Effector memory CD8-positive, alpha-beta T cell (primary cell): ENCODE data around the gene ID2.

Source experiments
- ATAC-seq: fragments of 150-1000 bp; cut with Tn5 transposase; replicated peaks from 2 replicates; pipeline ENCODE4 v1.10.0; 2021; ENCODE audit warnings: mild to moderate bottlenecking, moderate library complexity
- DNase-seq, 3 experiments: peaks; one replicate each; pipeline ENCODE4 v3.0.0; 2021
- H3K27ac Mint-ChIP-seq, 2 donors: one replicate each; pipeline ENCODE4 v1.8.0; 2022; ENCODE audit warnings: mild to moderate bottlenecking in 2 of 2, mixed read lengths in 2 of 2, moderate library complexity in 2 of 2
- H3K27me3 Mint-ChIP-seq, 2 donors: one replicate each; pipeline ENCODE4 v1.8.0; 2022; ENCODE audit warnings: mixed read lengths in 2 of 2
- H3K36me3 Mint-ChIP-seq: one replicate; pipeline ENCODE4 v1.8.0; 2022; ENCODE audit warnings: mild to moderate bottlenecking, moderate library complexity, mixed read lengths; ENCODE audit not compliant: insufficient read depth
- H3K4me1 Mint-ChIP-seq, 2 donors: one replicate each; pipeline ENCODE4 v1.8.0; 2022; ENCODE audit warnings: low read depth in 2 of 2, mixed read lengths in 2 of 2
- H3K4me3 Mint-ChIP-seq, 2 donors: one replicate each; pipeline ENCODE4 v1.8.0; 2022; ENCODE audit warnings: mild to moderate bottlenecking in 2 of 2, mixed read lengths in 2 of 2, moderate library complexity in 2 of 2
- H3K9me3 Mint-ChIP-seq, 2 donors: one replicate each; pipeline ENCODE4 v1.8.0; 2022; ENCODE audit warnings: mixed read lengths in 2 of 2

ID2 gene

GRCh38 chr2:8642366-8643068 is 39.3 kb upstream of the ID2 start:
- no peak overlapping the region for H3K27ac Mint-ChIP-seq
- peaks cover 0 to 9% of the 10 kb centered on the region in 2 donors for H3K4me1 Mint-ChIP-seq
- ATAC-seq (no peak), DNase-seq (no peak)
- H3K9me3 Mint-ChIP-seq: no peaks in the 10 kb centered on the region
- no peaks in the 10 kb centered on the region for H3K36me3 Mint-ChIP-seq
- H3K27me3 Mint-ChIP-seq: no peaks in the 10 kb centered on the region
- H3K4me3 Mint-ChIP-seq: no peak overlapping the region

GRCh38 chr2:8643250-8643995 is 38.4 kb upstream of the ID2 start:
- H3K4me1 Mint-ChIP-seq: peaks cover 0 to 8% of the 10 kb centered on the region in 2 donors
- DNase-seq (no peak), ATAC-seq (no peak)
- no peak overlapping the region for H3K27ac Mint-ChIP-seq
- no peaks in the 10 kb centered on the region for H3K36me3 Mint-ChIP-seq
- no peaks in the 10 kb centered on the region for H3K9me3 Mint-ChIP-seq
- no peak overlapping the region for H3K4me3 Mint-ChIP-seq
- no peaks in the 10 kb centered on the region for H3K27me3 Mint-ChIP-seq

GRCh38 chr2:8643996-8644356 is 37.9 kb upstream of the ID2 start:
- no peak overlapping the region for H3K4me3 Mint-ChIP-seq
- peak overlapping the region in 1 of 2 donors; percentile 29 for H3K27ac Mint-ChIP-seq
- H3K27me3 Mint-ChIP-seq: no peaks in the 10 kb centered on the region

GRCh38 chr2:8644605-8645175 is 37.2 kb upstream of the ID2 start:
- peak; percentile 88 for ATAC-seq
- no peaks in the 10 kb centered on the region for H3K9me3 Mint-ChIP-seq

More at GRCh38 chr2:8643996-8644356, 37.9 kb upstream of the ID2 start:
- ATAC-seq (no peak), DNase-seq (no peak)
- no peaks in the 10 kb centered on the region for H3K36me3 Mint-ChIP-seq
- H3K4me1 Mint-ChIP-seq: peaks cover 0 to 7% of the 10 kb centered on the region in 2 donors
- H3K9me3 Mint-ChIP-seq: no peaks in the 10 kb centered on the region

GRCh38 chr2:8645176-8645831 is 36.6 kb upstream of the ID2 start:
- no peak for ATAC-seq
- DNase-seq: no peak
- H3K36me3 Mint-ChIP-seq: no peaks in the 10 kb centered on the region
- no peak overlapping the region for H3K27ac Mint-ChIP-seq
- H3K9me3 Mint-ChIP-seq: no peaks in the 10 kb centered on the region
- H3K4me3 Mint-ChIP-seq: no peak overlapping the region
- H3K4me1 Mint-ChIP-seq: peaks cover 0 to 7% of the 10 kb centered on the region in 2 donors
- no peaks in the 10 kb centered on the region for H3K27me3 Mint-ChIP-seq

More at GRCh38 chr2:8644605-8645175, 37.2 kb upstream of the ID2 start:
- H3K4me3 Mint-ChIP-seq: no peak overlapping the region
- H3K36me3 Mint-ChIP-seq: no peaks in the 10 kb centered on the region
- DNase-seq: peak in 1 of 3 experiments; percentile 14
- H3K27me3 Mint-ChIP-seq: no peaks in the 10 kb centered on the region
- H3K27ac Mint-ChIP-seq: peak overlapping the region in 1 of 2 donors; percentile 29
- peaks cover 0 to 7% of the 10 kb centered on the region in 2 donors for H3K4me1 Mint-ChIP-seq

GRCh38 chr2:8646731-8647461 is 35.0 kb upstream of the ID2 start:
- H3K36me3 Mint-ChIP-seq: no peaks in the 10 kb centered on the region
- no peak for DNase-seq
- no peaks in the 10 kb centered on the region for H3K27me3 Mint-ChIP-seq
- no peak overlapping the region for H3K4me3 Mint-ChIP-seq
- peaks cover 0 to 9% of the 10 kb centered on the region in 2 donors for H3K4me1 Mint-ChIP-seq
- no peaks in the 10 kb centered on the region for H3K9me3 Mint-ChIP-seq
- H3K27ac Mint-ChIP-seq: no peak overlapping the region
- no peak for ATAC-seq

GRCh38 chr2:8647462-8647857 is 34.4 kb upstream of the ID2 start:
- DNase-seq (no peak), ATAC-seq (no peak)
- no peaks in the 10 kb centered on the region for H3K9me3 Mint-ChIP-seq
- peaks cover 0 to 10% of the 10 kb centered on the region in 2 donors for H3K4me1 Mint-ChIP-seq
- H3K4me3 Mint-ChIP-seq: no peak overlapping the region
- H3K36me3 Mint-ChIP-seq: no peaks in the 10 kb centered on the region
- H3K27ac Mint-ChIP-seq: no peak overlapping the region
- no peaks in the 10 kb centered on the region for H3K27me3 Mint-ChIP-seq

- H3K36me3 Mint-ChIP-seq: no peaks in the 10 kb centered on the region
- H3K27ac Mint-ChIP-seq: no peak overlapping the region
- no peaks in the 10 kb centered on the region for H3K27me3 Mint-ChIP-seq
- peaks cover 0 to 10% of the 10 kb centered on the region in 2 donors for H3K4me1 Mint-ChIP-seq
- H3K4me3 Mint-ChIP-seq: no peak overlapping the region
- H3K9me3 Mint-ChIP-seq: no peaks in the 10 kb centered on the region
- DNase-seq: no peak
- ATAC-seq: no peak
Measured at GRCh38 chr2:8648441-8649213, 33.2 kb upstream of the ID2 start.

- no peak for ATAC-seq
- no peaks in the 10 kb centered on the region for H3K27me3 Mint-ChIP-seq
- no peak for DNase-seq
- no peak overlapping the region for H3K27ac Mint-ChIP-seq
- no peak overlapping the region for H3K4me3 Mint-ChIP-seq
- H3K9me3 Mint-ChIP-seq: no peaks in the 10 kb centered on the region
- peaks cover 3% of the 10 kb centered on the region for H3K36me3 Mint-ChIP-seq
- peaks cover 0 to 3% of the 10 kb centered on the region in 2 donors for H3K4me1 Mint-ChIP-seq
Measured at GRCh38 chr2:8649718-8650117, 32.1 kb upstream of the ID2 start.

GRCh38 chr2:8650256-8650655 is 31.6 kb upstream of the ID2 start:
- H3K27me3 Mint-ChIP-seq: no peaks in the 10 kb centered on the region
- peaks cover 3% of the 10 kb centered on the region for H3K36me3 Mint-ChIP-seq
- H3K4me3 Mint-ChIP-seq: no peak overlapping the region
- no peaks in the 10 kb centered on the region for H3K9me3 Mint-ChIP-seq
- H3K4me1 Mint-ChIP-seq: peaks cover 0 to 3% of the 10 kb centered on the region in 2 donors
- ATAC-seq: no peak
- H3K27ac Mint-ChIP-seq: no peak overlapping the region
- no peak for DNase-seq

GRCh38 chr2:8652774-8653426 is 29.0 kb upstream of the ID2 start:
- Mint-ChIP-seq H3K27me3 (peaks cover 5 to 7% of the 10 kb centered on the region in 2 donors), H3K36me3 (peaks cover 4% of the 10 kb centered on the region), H3K27ac (no peak overlapping the region), H3K4me3 (no peak overlapping the region), H3K9me3 (no peaks in the 10 kb centered on the region), H3K4me1 (peaks cover 9 to 10% of the 10 kb centered on the region in 2 donors)
- DNase-seq (no peak), ATAC-seq (no peak)

- DNase-seq (no peak), ATAC-seq (no peak)
- no peaks in the 10 kb centered on the region for H3K9me3 Mint-ChIP-seq
- no peak overlapping the region for H3K4me3 Mint-ChIP-seq
- H3K27ac Mint-ChIP-seq: no peak overlapping the region
- peaks cover 5 to 10% of the 10 kb centered on the region in 2 donors for H3K27me3 Mint-ChIP-seq
- H3K4me1 Mint-ChIP-seq: peaks cover 9 to 10% of the 10 kb centered on the region in 2 donors
- peaks cover 5% of the 10 kb centered on the region for H3K36me3 Mint-ChIP-seq
Measured at GRCh38 chr2:8653485-8653884, 28.4 kb upstream of the ID2 start.
